H1 (cell line): ENCODE data around the gene DAAM1. TPM values are rescaled to one million over a fixed set of nuclear protein-coding genes. Genes with fewer than 3 reads are reported as not detected.

Source experiments
- CTCF ChIA-PET: fragments of 300-600 bp; sonication (Branson Sonifier 250); formaldehyde crosslinking; loops from one replicate; lab custom pipeline; 2021; ENCODE audit not compliant: partially characterized antibody; lab: Charles Lee
- POLR2A ChIA-PET: fragments of 300-600 bp; sonication (Branson Sonifier 250); formaldehyde crosslinking; loops from one replicate; lab custom pipeline; 2021; ENCODE audit warnings: inconsistent platforms; ENCODE audit not compliant: partially characterized antibody; lab: Charles Lee
- DNase-seq, 2 experiments: peaks; one replicate each; pipeline versions ENCODE4 v3.0.0 to v3.0.0-alpha.2; 2010 to 2022; ENCODE audit warnings: low spot score in 2 of 2, low read depth in 1 of 2, mixed read lengths in 1 of 2
- FAIRE-seq: peaks from 2 replicates; lab custom pipeline; 2011; peaks lifted over from hg19 to GRCh38; lab: Jason Lieb, UNC
- H2AFZ ChIP-seq: 2 replicates; pipeline ENCODE4 v1.8.1; 2012; ENCODE audit warnings: low read length, inconsistent platforms
- H2AK5ac ChIP-seq: 2 replicates; pipeline ENCODE4 v1.6.1; 2013; ENCODE audit warnings: low read depth, low read length
- H2BK120ac ChIP-seq: replicated peaks from 2 replicates; pipeline ENCODE3; 2013; ENCODE audit warnings: low read depth, low read length, inconsistent platforms
- H2BK12ac ChIP-seq: 2 replicates; pipeline ENCODE4 v1.6.1; 2013; ENCODE audit warnings: low read depth, low read length
- H2BK15ac ChIP-seq: 2 replicates; pipeline ENCODE4 v1.6.1; 2013; ENCODE audit warnings: low read length
- H2BK20ac ChIP-seq: 2 replicates; pipeline ENCODE4 v1.6.1; 2013; ENCODE audit warnings: low read length
- H2BK5ac ChIP-seq: 2 replicates; pipeline ENCODE4 v1.6.1; 2013; ENCODE audit warnings: low read depth, low read length
- H3K14ac ChIP-seq: 2 replicates; pipeline ENCODE4 v1.6.1; 2013; ENCODE audit warnings: inconsistent platforms; ENCODE audit not compliant: insufficient read length
- H3K18ac ChIP-seq: 2 replicates; pipeline ENCODE4 v1.6.1; 2013; ENCODE audit warnings: low read length; ENCODE audit errors: extremely low read depth
- H3K23ac ChIP-seq: 2 replicates; pipeline ENCODE4 v1.6.1; 2013; ENCODE audit warnings: inconsistent platforms; ENCODE audit not compliant: insufficient read length
- H3K23me2 ChIP-seq: 2 replicates; pipeline ENCODE4 v1.6.1; 2013; ENCODE audit warnings: low read depth, low read length
- H3K27ac ChIP-seq: 2 replicates; pipeline ENCODE4 v1.6.1; 2011; ENCODE audit warnings: low read depth, low read length, inconsistent platforms
- H3K27me3 ChIP-seq, 4 experiments: replicated peaks in 1 of 4; 1 replicate in 1 of 4; 2 replicates in 3 of 4; pipeline versions ENCODE4 v1.6.1 to v1.8.1; 2011 to 2013; ENCODE audit warnings: low read length in 3 of 4, mild to moderate bottlenecking in 3 of 4, inconsistent platforms in 2 of 4, mixed read lengths in 2 of 4, moderate library complexity in 1 of 4; ENCODE audit not compliant: control insufficient read depth in 3 of 4, insufficient read depth in 3 of 4; ENCODE audit errors: extremely low read depth in 1 of 4
- H3K36me3 ChIP-seq, 4 experiments: 2 replicates each; pipeline versions ENCODE4 v1.6.1 to v1.8.1; 2011 to 2013; ENCODE audit warnings: mild to moderate bottlenecking in 4 of 4, low read length in 3 of 4, moderate library complexity in 2 of 4, control low read depth in 1 of 4, inconsistent platforms in 1 of 4; ENCODE audit not compliant: insufficient read depth in 4 of 4, control insufficient read depth in 2 of 4
- H3K4ac ChIP-seq: replicated peaks from 2 replicates; pipeline ENCODE3; 2013; ENCODE audit warnings: low read length, low read depth, mixed read lengths, inconsistent platforms; ENCODE audit not compliant: insufficient read length
- H3K4me1 ChIP-seq, 4 experiments: replicated peaks in 1 of 4; 1 replicate in 1 of 4; 2 replicates in 3 of 4; pipeline versions ENCODE4 v1.6.1 to v1.8.1; 2011 to 2013; ENCODE audit warnings: low read length in 3 of 4, inconsistent platforms in 2 of 4, mixed read lengths in 1 of 4; ENCODE audit not compliant: insufficient read depth in 4 of 4, control insufficient read depth in 3 of 4
- H3K4me2 ChIP-seq, 2 experiments: 2 replicates each; pipeline versions ENCODE4 v1.6.1 to v1.8.1; 2011 to 2013; ENCODE audit warnings: low read depth in 2 of 2, low read length in 2 of 2, control low read depth in 1 of 2, inconsistent platforms in 1 of 2, mild to moderate bottlenecking in 1 of 2; ENCODE audit not compliant: insufficient read depth in 1 of 2
- H3K4me3 ChIP-seq, 4 experiments: fragments of 200-600, 300-600 bp in 1 of 4; sonication (generic), shearing (Covaris generic), sonication (Bioruptor Twin) in 1 of 4; 2 replicates each; pipeline versions ENCODE4 v1.5.1 to v1.8.1; 2011 to 2016; ENCODE audit warnings: low read length in 4 of 4, low read depth in 3 of 4, control low read depth in 2 of 4, inconsistent platforms in 2 of 4, mild to moderate bottlenecking in 2 of 4, mixed read lengths in 1 of 4, moderate library complexity in 1 of 4; ENCODE audit not compliant: insufficient read depth in 2 of 4; ENCODE audit errors: extremely low read depth in 1 of 4
- H3K56ac ChIP-seq: replicated peaks from 2 replicates; pipeline ENCODE3; 2013; ENCODE audit warnings: low read depth, mild to moderate bottlenecking, mixed read lengths, low read length, inconsistent platforms; ENCODE audit not compliant: insufficient read length
- H3K79me1 ChIP-seq: 2 replicates; pipeline ENCODE4 v1.6.1; 2013; ENCODE audit warnings: low read depth, low read length, control low read depth
- H3K79me2 ChIP-seq, 2 experiments: 2 replicates each; pipeline versions ENCODE4 v1.6.1 to v1.8.1; 2012 to 2013; ENCODE audit warnings: low read length in 2 of 2, mild to moderate bottlenecking in 2 of 2, inconsistent platforms in 1 of 2; ENCODE audit not compliant: insufficient read depth in 2 of 2, control insufficient read depth in 1 of 2
- H3K9ac ChIP-seq, 4 experiments: replicated peaks in 1 of 4; 1 replicate in 1 of 4; 2 replicates in 3 of 4; pipeline versions ENCODE4 v1.6.1 to v1.8.1; 2011 to 2013; ENCODE audit warnings: low read depth in 3 of 4, low read length in 3 of 4, control low read depth in 2 of 4, mild to moderate bottlenecking in 2 of 4, moderate library complexity in 2 of 4, inconsistent platforms in 1 of 4; ENCODE audit errors: extremely low read depth in 1 of 4
- H3K9me3 ChIP-seq, 2 experiments: 2 replicates each; pipeline versions ENCODE4 v1.6.1 to v1.8.1; 2012 to 2013; ENCODE audit warnings: mild to moderate bottlenecking in 2 of 2, moderate library complexity in 2 of 2, control low read depth in 1 of 2, inconsistent platforms in 1 of 2, low read depth in 1 of 2, low read length in 1 of 2, mixed read lengths in 1 of 2; ENCODE audit not compliant: insufficient read depth in 2 of 2
- H4K20me1 ChIP-seq, 2 experiments: replicated peaks in 1 of 2; 2 replicates each; pipeline versions ENCODE3 to v1.8.1; 2011 to 2013; ENCODE audit warnings: inconsistent platforms in 2 of 2, low read length in 2 of 2, mild to moderate bottlenecking in 1 of 2; ENCODE audit not compliant: insufficient read depth in 2 of 2, control insufficient read depth in 1 of 2
- H4K5ac ChIP-seq: 2 replicates; pipeline ENCODE4 v1.6.1; 2013; ENCODE audit warnings: low read length, low read depth, mixed read lengths, inconsistent platforms; ENCODE audit not compliant: insufficient read length
- H4K8ac ChIP-seq: 2 replicates; pipeline ENCODE4 v1.8.0; 2013; ENCODE audit warnings: mild to moderate bottlenecking, moderate library complexity, low read length, inconsistent platforms; ENCODE audit not compliant: insufficient read depth; ENCODE audit errors: extremely low read depth
- H4K91ac ChIP-seq: replicated peaks from 2 replicates; pipeline ENCODE3; 2013; ENCODE audit warnings: low read length, mixed read lengths, inconsistent platforms; ENCODE audit not compliant: insufficient read length
- RNF2 ChIP-seq: fragments of 200-900, 300-1000 bp; sonication (generic); IDR thresholded peaks from 2 replicates; pipeline ENCODE4 v1.7.1; 2016; ENCODE audit warnings: borderline replicate concordance, low read depth, mild to moderate bottlenecking, antibody characterized with exemption, low read length; ENCODE audit not compliant: poor library complexity, severe bottlenecking; ENCODE audit errors: missing control alignments
- polyA plus RNA-seq, 7 experiments: library from polyadenylated mRNA; depleted of rRNA in 3 of 7; stranded (reverse) in 5 of 7; unstranded in 2 of 7; fragments of >200 nt in 5 of 7; fragments of 200-250 nt in 2 of 7; gene quantifications; 1 replicate in 5 of 7; 2 replicates in 1 of 7; 4 replicates in 1 of 7; pipeline versions ENCODE4 v1.2.1 to v1.2.3, GENCODE V29; 2011 to 2013; ENCODE audit warnings: missing spikeins in 2 of 7, mixed read lengths in 2 of 7
- total RNA-seq: library from RNA; stranded (reverse); fragmentation: NEBNext Ultra II Directional; extraction: Animal tissue kit (Norgen Biotek cat#: 25700); gene quantifications from 2 replicates; pipeline ENCODE4 v1.2.1, GENCODE V29; 2021

The DAAM1 gene
- total and polyA plus RNA-seq, 2 of the 8 experiments (the other 6 are each of a cell fraction or from before 2014, with no cell fraction given): 5.0 to 44.9 TPM

GRCh38 chr14:59295951-59296350 is 107.5 kb downstream of the DAAM1 start:
- no peak overlapping the region for H4K8ac ChIP-seq
- H2AK5ac ChIP-seq: no peak overlapping the region
- H3K4me3 ChIP-seq: no peak overlapping the region
- no peaks in the 10 kb centered on the region for H4K20me1 ChIP-seq
- no peaks in the 10 kb centered on the region for H3K27me3 ChIP-seq
- no peaks in the 10 kb centered on the region for H3K79me2 ChIP-seq
- H2AFZ ChIP-seq: no peak overlapping the region
- no peak overlapping the region for H3K9ac ChIP-seq
- FAIRE-seq (no peak), DNase-seq (no peak)
- H3K4ac ChIP-seq: no peak overlapping the region
- ChIA-PET POLR2A (no interaction called here), CTCF (interaction anchor here (0.6 to 3.3 kb wide), 5 partner anchors 10 to 151 kb away, joined by 3 to 9 read pairs (median 3); no protein-coding TSS in a partner anchor)
- no peak overlapping the region for H3K18ac ChIP-seq
- H3K4me2 ChIP-seq: no peak overlapping the region
- no peak overlapping the region for H2BK15ac ChIP-seq
- no peak overlapping the region for H3K14ac ChIP-seq
- H3K79me1 ChIP-seq: no peaks in the 10 kb centered on the region
- H3K23me2 ChIP-seq: no peaks in the 10 kb centered on the region
- H4K5ac ChIP-seq: no peak overlapping the region
- no peak overlapping the region for H2BK12ac ChIP-seq
- no peak overlapping the region for H4K91ac ChIP-seq
- H3K56ac ChIP-seq: no peak overlapping the region
- peaks cover 0 to 8% (median 0%) of the 10 kb centered on the region in 4 experiments; a peak in 3 of 8 replicates for H3K36me3 ChIP-seq
- no peak overlapping the region for H3K27ac ChIP-seq
- no peak for TF ChIP-seq RNF2
- H2BK20ac ChIP-seq: no peak overlapping the region
- H3K23ac ChIP-seq: no peak overlapping the region
- no peak overlapping the region for H2BK5ac ChIP-seq
- no peaks in the 10 kb centered on the region for H3K9me3 ChIP-seq
- no peak overlapping the region for H2BK120ac ChIP-seq
- H3K4me1 ChIP-seq: no peaks in the 10 kb centered on the region
